NCI-H1417 treated with DMSO at 0.1 percent for 48 hours (cell line): Measurements from ENCODE around the gene CLRN1.

Source experiments
- DNase-seq: peaks from one replicate; lab custom pipeline; 2025; lab: John Stamatoyannopoulos, UW

Gene CLRN1

GRCh38 chr3:150920236-150920635 is 52.3 kb downstream of the CLRN1 start:
- DNase-seq = no peak

GRCh38 chr3:150917951-150918350 is 54.6 kb downstream of the CLRN1 start:
- no peak for DNase-seq

- no peak for DNase-seq
These were observed 59.2 kb downstream of the CLRN1 start for GRCh38 chr3:150913133-150913922.

GRCh38 chr3:150912501-150912900 is 60.0 kb downstream of the CLRN1 start:
- DNase-seq = no peak

- DNase-seq = no peak
These were observed 60.8 kb downstream of the CLRN1 start for GRCh38 chr3:150911771-150912170.

- DNase-seq = no peak
These were observed 66.1 kb downstream of the CLRN1 start for GRCh38 chr3:150906461-150906860.

- DNase-seq = no peak
These were observed 66.8 kb downstream of the CLRN1 start for GRCh38 chr3:150905746-150906145.

GRCh38 chr3:150905339-150905738 is 67.2 kb downstream of the CLRN1 start, which contains the start of gene MINDY4B:
Gene MINDY4B (minus strand): TSS chr3:150905439. CDS start chr3:150905439, 0 bp downstream.
- DNase-seq = no peak

GRCh38 chr3:150902988-150903387 is 69.5 kb downstream of the CLRN1 start:
- DNase-seq = no peak

- no peak for DNase-seq
These were observed 70.7 kb downstream of the CLRN1 start for GRCh38 chr3:150901793-150902192.

GRCh38 chr3:150899141-150899540 is 73.4 kb downstream of the CLRN1 start:
- no peak for DNase-seq

GRCh38 chr3:150898046-150898754 is 74.3 kb downstream of the CLRN1 start:
- no peak for DNase-seq

- no peak for DNase-seq
These were observed 74.9 kb downstream of the CLRN1 start for GRCh38 chr3:150897592-150897991.

- DNase-seq = no peak
These were observed 81.7 kb downstream of the CLRN1 start for GRCh38 chr3:150890831-150891230.

- no peak for DNase-seq
These were observed 82.2 kb downstream of the CLRN1 start for GRCh38 chr3:150890295-150890694.

GRCh38 chr3:150889106-150889505 is 83.4 kb downstream of the CLRN1 start:
- DNase-seq = no peak

- DNase-seq = no peak
These were observed 85.5 kb downstream of the CLRN1 start for GRCh38 chr3:150887031-150887430.

- no peak for DNase-seq
These were observed 87.0 kb downstream of the CLRN1 start for GRCh38 chr3:150885535-150885934.

GRCh38 chr3:150878996-150879575 is 93.4 kb downstream of the CLRN1 start:
- no peak for DNase-seq

GRCh38 chr3:150878290-150878689 is 94.2 kb downstream of the CLRN1 start:
- DNase-seq = no peak

GRCh38 chr3:150877303-150877702 is 95.2 kb downstream of the CLRN1 start:
- no peak for DNase-seq

- DNase-seq = no peak
These were observed 95.8 kb downstream of the CLRN1 start for GRCh38 chr3:150876611-150877265.
